Psoas muscle (tissue), 8 donors: Measurements from ENCODE around the gene CNDP2. TPM values are rescaled to one million over a fixed set of nuclear protein-coding genes. Genes with fewer than 3 reads are reported as not detected.

ENCODE experiments used
- ATAC-seq, 4 donors: fragments of 200-7000 bp; cut with Tn5 transposase; one replicate each; pipeline ENCODE4 v1.9.1; 2020; ENCODE audit warnings: moderate library complexity in 3 of 4, mild to moderate bottlenecking in 2 of 4
- DNase-seq, 2 donors: peaks; one replicate each; pipeline ENCODE4 v3.0.0-alpha.2; 2020
- H3K27ac ChIP-seq: fragments of 200-600 bp; one replicate; pipeline ENCODE4 v1.8.0; 2022
- H3K27me3 ChIP-seq, 3 donors: fragments of 200-600 bp in 1 of 3; one replicate each; pipeline versions ENCODE4 v1.6.1 to v1.8.0; 2013 to 2022; ENCODE audit warnings: low read length in 2 of 3, mild to moderate bottlenecking in 2 of 3, moderate library complexity in 1 of 3; ENCODE audit not compliant: insufficient read depth in 3 of 3
- H3K36me3 ChIP-seq, 2 donors: fragments of 200-600 bp in 1 of 2; one replicate each; pipeline versions ENCODE4 v1.6.1 to v1.8.0; 2013 to 2022; ENCODE audit warnings: low read depth in 1 of 2, mild to moderate bottlenecking in 1 of 2, moderate library complexity in 1 of 2; ENCODE audit not compliant: insufficient read depth in 1 of 2
- H3K4me1 ChIP-seq: fragments of 200-600 bp; one replicate; pipeline ENCODE4 v1.8.0; 2022
- H3K4me3 ChIP-seq: fragments of 200-600 bp; one replicate; pipeline ENCODE4 v1.8.0; 2022; ENCODE audit warnings: mild to moderate bottlenecking
- H3K9me3 ChIP-seq: fragments of 200-600 bp; one replicate; pipeline ENCODE4 v1.8.0; 2022
- WGBS, 3 donors: extraction: QIAGEN DNeasy Blood & Tissue Kit; methylation state at CpG; one replicate each; pipeline versions ENCODE4 v1.1.6 to v1.1.7; 2013; 5-methylcytosine and 5-hydroxymethylcytosine counted together
- intact Hi-C, 2 donors: fragments of 100-400 bp; cut with DNase I; formaldehyde crosslinking; loops; one replicate each; pipeline versions ENCODE4 v1.11.0 to v1.14.2; 2022
- polyA plus RNA-seq, 3 donors: library from polyadenylated mRNA; stranded (reverse); fragments of 200-250 nt; gene quantifications; one replicate each; pipeline ENCODE4 v1.2.3, GENCODE V29; 2013
- total RNA-seq, 4 donors: library from RNA; stranded (reverse); fragmentation: NEBNext Ultra II Directional in 2 of 4; extraction: Animal tissue kit (Norgen Biotek cat#: 25700) in 2 of 4; gene quantifications; one replicate each; pipeline versions ENCODE4 v1.2.1 to v1.2.4, GENCODE V29; 2021 to 2023
- TF ChIP-seq, protein P1 (sequence below): fragments of 200-600 bp; IDR thresholded peaks from one replicate; pipeline ENCODE4 v1.8.0; 2022; ENCODE audit warnings: antibody characterized with exemption
- donor health status: healthy with polysubstance abuse.
- donor health status: DM: no; HTN: no; CAD: no; lungs with moderate emphysema.
- donor health status: Bipolar disorder and iron deficiency.
- donor health status: healthy.
- donor health status: DM: yes; HTN: yes; CAD: no.
- donor health status: DM: no; HTN: no; CAD: no.
- donor health status: DM: no; HTN: no; CAD: no.
- donor health status: DM: yes; HTN: yes; CAD: no.

CNDP2 gene
- total and polyA plus RNA-seq, 7 donors, result 24.3 to 51.9 (median 41.4) TPM

DNA sequence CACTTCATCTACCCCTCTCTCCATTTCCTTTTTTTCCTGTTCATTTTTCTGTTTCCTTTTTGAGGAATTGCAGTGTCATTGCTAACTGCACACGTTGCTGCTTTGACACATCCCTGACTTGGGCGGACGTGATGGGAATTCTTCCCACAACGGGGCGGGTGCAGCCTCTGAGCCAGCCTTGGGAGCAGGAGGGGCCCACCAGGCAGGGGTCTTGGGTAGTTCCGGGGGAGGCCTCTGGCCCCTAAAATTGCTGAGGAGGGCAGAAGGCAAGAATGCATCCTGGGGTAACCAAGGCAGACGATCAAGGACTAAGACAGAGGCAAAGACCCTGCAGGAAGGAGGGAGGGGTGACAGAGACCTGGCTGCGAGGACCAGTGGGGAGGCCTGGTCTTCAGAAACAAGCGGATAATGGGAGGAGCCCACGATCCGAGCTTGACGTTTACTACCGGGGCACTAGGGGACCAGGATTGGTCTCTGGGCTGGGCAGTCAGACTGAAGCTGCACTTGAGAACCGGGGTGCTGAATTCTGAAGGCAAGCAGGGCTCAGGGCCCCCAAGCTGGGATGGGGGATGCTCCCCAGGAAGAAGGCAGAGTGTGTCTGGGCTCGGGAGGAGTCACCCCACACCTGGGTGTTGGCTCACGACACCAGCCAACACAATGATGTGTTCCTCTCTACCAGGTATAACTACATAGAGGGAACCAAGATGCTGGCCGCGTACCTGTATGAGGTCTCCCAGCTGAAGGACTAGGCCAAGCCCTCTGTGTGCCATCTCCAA lies 23.3 kb downstream of the CNDP2 start:
- no peaks in the 10 kb centered on the region for H3K27me3 ChIP-seq
- TF ChIP-seq, protein P1, sequence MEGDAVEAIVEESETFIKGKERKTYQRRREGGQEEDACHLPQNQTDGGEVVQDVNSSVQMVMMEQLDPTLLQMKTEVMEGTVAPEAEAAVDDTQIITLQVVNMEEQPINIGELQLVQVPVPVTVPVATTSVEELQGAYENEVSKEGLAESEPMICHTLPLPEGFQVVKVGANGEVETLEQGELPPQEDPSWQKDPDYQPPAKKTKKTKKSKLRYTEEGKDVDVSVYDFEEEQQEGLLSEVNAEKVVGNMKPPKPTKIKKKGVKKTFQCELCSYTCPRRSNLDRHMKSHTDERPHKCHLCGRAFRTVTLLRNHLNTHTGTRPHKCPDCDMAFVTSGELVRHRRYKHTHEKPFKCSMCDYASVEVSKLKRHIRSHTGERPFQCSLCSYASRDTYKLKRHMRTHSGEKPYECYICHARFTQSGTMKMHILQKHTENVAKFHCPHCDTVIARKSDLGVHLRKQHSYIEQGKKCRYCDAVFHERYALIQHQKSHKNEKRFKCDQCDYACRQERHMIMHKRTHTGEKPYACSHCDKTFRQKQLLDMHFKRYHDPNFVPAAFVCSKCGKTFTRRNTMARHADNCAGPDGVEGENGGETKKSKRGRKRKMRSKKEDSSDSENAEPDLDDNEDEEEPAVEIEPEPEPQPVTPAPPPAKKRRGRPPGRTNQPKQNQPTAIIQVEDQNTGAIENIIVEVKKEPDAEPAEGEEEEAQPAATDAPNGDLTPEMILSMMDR, result no peak
- H3K36me3 ChIP-seq, result peaks cover 0 to 73% of the 10 kb centered on the region in 2 donors
- intact Hi-C loops, result no loop called here
- WGBS, 3 donors, result 92 to 95% (median 94%) methylated on average over 17 to 18 of the region's 18 CpGs
- H3K9me3 ChIP-seq, result no peaks in the 10 kb centered on the region
- no peak for DNase-seq
- no peak for ATAC-seq
- no peak overlapping the region for H3K4me3 ChIP-seq
- H3K4me1 ChIP-seq, result peaks cover 10% of the 10 kb centered on the region
- H3K27ac ChIP-seq, result no peak overlapping the region

DNA sequence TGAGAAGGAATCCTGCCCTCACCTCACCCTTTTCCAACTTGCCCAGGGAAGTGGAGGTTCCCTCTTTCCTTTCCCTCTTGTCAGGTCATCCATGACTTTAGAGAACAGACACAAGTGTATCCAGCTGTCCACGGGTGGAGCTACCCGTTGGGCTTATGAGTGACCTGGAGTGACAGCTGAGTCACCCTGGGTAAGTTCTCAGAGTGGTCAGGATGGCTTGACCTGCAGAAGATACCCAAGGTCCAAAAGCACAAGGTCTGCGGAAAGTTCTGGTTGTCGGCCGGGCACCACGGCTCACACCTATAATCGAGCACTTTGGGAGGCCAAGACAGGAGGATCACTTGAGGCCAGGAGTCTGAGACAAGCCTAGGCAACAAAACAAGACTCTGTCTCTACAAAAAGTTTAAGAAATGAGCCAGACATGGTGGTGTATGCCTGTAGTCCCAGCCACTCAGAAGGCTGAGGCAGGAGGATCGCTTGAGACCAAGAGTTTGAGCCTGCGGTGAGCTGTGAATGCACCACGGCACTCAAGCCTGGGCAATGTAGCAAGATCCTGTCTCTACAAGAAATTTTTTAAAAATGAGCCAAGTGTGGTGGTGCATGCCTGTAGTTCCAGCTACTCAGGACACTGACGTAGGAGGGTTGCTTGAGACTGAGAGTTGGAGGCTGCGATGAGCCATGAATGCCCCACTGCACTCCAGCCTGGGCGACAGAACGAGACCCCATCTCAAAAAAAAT lies 24.1 kb downstream of the CNDP2 start:
- Histone ChIP-seq H3K9me3 (no peaks in the 10 kb centered on the region), H3K27me3 (no peaks in the 10 kb centered on the region), H3K4me1 (peaks cover 10% of the 10 kb centered on the region), H3K4me3 (no peak overlapping the region), H3K27ac (no peak overlapping the region), H3K36me3 (peaks cover 0 to 65% of the 10 kb centered on the region in 2 donors)
- TF ChIP-seq, protein P1, result no peak
- intact Hi-C loops, result no loop called here
- DNase-seq, result no peak
- ATAC-seq, result no peak
- 87 to 89% (median 88%) methylated on average over 14 of the region's 14 CpGs for WGBS, 3 donors

DNA sequence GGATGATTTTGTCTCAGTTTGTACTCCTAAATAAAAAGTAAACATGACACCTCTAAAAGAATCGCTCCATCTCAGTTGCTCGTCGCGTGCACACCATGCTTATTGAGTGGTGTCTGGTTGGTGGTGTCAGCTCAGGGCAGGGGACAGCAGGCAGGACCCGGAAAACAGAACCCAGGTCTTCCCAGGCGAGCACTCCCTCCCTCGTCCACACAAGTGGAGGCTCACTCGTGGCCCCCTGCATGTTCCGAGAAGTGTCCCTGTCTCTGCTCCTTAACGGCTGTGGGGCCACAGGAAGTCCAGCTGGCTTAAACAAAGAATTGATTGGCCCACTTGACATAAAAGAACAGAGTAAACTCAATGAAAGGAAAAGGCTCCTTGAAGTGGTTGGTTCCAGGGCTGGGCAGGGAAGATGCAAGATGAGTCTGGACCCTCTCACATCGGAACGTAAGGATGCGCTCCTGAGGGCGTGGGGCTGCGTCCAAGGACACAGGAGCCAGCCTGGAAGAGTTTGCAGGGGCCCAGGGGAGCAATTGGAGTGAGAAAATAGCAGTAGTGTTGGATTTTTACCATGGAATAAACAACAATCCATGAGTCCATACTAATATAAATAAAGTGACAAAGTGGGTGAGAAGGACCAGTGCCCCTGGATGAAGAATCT lies 25.0 kb downstream of the CNDP2 start:
- Histone ChIP-seq H3K27me3 (no peaks in the 10 kb centered on the region), H3K4me1 (peaks cover 10% of the 10 kb centered on the region), H3K9me3 (no peaks in the 10 kb centered on the region), H3K27ac (no peak overlapping the region), H3K4me3 (no peak overlapping the region), H3K36me3 (peaks cover 0 to 56% of the 10 kb centered on the region in 2 donors)
- TF ChIP-seq, protein P1, result no peak
- intact Hi-C loops, result no loop called here
- WGBS, 3 donors, result 95 to 98% (median 96%) methylated on average over 15 of the region's 15 CpGs
- ATAC-seq (no peak), DNase-seq (no peak)

DNA sequence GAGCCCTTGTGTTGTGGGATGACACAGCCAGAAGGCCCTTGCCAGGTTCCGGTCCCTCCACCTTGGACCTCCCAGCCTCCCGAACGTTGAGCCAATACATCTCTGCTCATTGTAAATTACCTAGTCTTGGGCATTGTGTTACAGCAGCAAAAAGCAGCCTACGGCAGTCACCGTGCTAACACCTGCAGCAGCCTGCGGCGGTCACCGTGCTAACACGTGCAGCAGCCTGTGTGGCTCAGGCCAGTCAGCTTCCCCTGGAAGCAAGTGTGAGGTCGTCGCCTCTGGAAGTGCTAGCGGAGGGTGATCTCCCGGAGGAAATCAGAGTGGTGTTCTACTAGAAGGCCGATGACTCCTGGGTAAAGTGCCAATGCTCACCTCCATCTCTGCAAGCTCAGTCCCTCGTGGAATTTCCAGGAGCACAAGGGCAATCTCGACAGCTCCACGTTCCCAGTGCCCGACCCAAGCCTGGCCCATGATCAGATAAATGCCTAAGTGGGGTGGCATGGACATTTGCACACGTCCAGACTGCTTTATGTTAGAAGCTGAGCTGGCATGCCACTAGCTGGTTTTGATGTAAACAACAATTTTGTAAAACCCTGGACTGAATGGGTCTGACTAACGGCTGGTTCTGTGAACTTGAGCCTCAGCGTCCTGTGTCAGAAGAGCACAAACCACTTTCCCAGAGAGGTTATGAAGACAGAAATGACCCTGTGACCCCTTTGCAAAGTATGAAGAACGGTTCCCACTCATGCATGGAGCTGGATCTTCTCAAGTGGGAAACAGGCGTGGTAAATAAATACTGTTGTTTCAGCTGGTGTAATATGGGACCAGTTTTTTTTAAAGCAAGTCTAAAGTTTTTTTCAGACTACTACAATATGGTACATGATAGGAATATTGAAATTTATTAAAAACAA lies 26.7 kb downstream of the CNDP2 start:
- Histone ChIP-seq H3K27ac (peak overlapping the region; percentile 70), H3K4me3 (no peak overlapping the region)
- ATAC-seq, result no peak

More for the DNA sequence above, 26.7 kb downstream of the CNDP2 start:
- Histone ChIP-seq H3K36me3 (peaks cover 0 to 39% of the 10 kb centered on the region in 2 donors), H3K27me3 (no peaks in the 10 kb centered on the region), H3K9me3 (no peaks in the 10 kb centered on the region), H3K4me1 (peaks cover 10% of the 10 kb centered on the region)
- no peak for DNase-seq
- TF ChIP-seq, protein P1, result no peak
- intact Hi-C loops, result no loop called here
- 83 to 84% (median 84%) methylated on average over 23 of the region's 23 CpGs for WGBS, 3 donors
